Measurements from ENCODE around the gene PHIP.

DNA sequence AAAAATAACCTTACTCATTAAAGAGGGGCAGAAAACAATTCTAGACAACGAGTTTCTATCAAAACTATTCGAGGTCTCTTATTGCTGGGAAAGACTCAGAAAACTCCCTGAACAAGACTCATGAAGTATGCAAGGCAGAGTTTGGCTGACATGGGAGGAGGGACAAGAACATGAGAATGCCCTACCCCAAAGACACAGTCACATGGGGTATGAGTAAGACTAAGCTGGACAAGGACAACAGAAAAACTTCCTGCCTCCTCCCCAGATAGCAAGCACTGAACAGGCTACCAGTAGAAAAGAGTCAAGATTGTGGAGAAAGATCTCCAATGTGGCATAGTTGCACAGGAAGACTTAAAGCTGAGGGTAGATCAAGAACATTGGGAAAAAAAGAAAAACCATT, 39.7 kb upstream of the PHIP start:
- TF ChIP-seq, protein P1, sequence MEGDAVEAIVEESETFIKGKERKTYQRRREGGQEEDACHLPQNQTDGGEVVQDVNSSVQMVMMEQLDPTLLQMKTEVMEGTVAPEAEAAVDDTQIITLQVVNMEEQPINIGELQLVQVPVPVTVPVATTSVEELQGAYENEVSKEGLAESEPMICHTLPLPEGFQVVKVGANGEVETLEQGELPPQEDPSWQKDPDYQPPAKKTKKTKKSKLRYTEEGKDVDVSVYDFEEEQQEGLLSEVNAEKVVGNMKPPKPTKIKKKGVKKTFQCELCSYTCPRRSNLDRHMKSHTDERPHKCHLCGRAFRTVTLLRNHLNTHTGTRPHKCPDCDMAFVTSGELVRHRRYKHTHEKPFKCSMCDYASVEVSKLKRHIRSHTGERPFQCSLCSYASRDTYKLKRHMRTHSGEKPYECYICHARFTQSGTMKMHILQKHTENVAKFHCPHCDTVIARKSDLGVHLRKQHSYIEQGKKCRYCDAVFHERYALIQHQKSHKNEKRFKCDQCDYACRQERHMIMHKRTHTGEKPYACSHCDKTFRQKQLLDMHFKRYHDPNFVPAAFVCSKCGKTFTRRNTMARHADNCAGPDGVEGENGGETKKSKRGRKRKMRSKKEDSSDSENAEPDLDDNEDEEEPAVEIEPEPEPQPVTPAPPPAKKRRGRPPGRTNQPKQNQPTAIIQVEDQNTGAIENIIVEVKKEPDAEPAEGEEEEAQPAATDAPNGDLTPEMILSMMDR (IDR thresholded peaks at IDR 0.05), result no peak
- no peak for TF ChIP-seq POLR2AphosphoS5 (IDR thresholded peaks at IDR 0.05)
